ENCODE data around the gene SYT2. TPM values are rescaled to one million over a fixed set of nuclear protein-coding genes. Genes with fewer than 3 reads are reported as not detected.
"Not testable (repeated sequence)": the region's sequence is repeated elsewhere in the genome, so short reads cannot be mapped to it uniquely, and the experiment has no call there.

The SYT2 gene
- total and polyA plus RNA-seq, 5 donors from 2014 or later = 0.05 TPM; not detected in 3

DNA sequence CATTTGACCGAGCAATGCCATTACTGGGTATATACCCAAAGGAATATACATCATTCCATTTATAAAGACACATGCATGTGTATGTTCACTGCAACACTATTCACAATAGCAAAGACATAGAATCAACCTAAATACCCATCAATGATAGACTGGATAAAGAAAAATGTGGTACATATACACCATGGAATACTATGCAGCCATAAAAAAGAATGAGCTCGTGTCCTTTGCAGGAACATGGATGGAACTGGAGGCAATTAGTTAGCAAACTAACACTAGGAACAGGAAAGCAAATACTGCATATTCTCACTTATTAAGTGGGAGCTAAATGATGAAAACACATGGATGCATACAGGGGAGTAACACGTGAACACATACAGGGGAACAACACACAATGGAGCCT lies 34.5 kb upstream of the SYT2 start:
- ATAC-seq (ENCODE audit: low read depth in 2 of 2); H3K27ac Mint-ChIP-seq; H3K27me3 Mint-ChIP-seq; H3K9me3 Mint-ChIP-seq; H3K27ac ChIP-seq (ENCODE audit: insufficient read depth, low read length, poor library complexity, severe bottlenecking); H3K4me3 Mint-ChIP-seq; H3K4me3 ChIP-seq (ENCODE audit: low read depth, low read length); H3K4me1 ChIP-seq (ENCODE audit: control insufficient read depth, insufficient read depth, low read length, poor library complexity, severe bottlenecking); H3K27me3 ChIP-seq (ENCODE audit: control insufficient read depth, insufficient read depth, low read length); H3K9me3 ChIP-seq (ENCODE audit: control insufficient read depth in 2 of 2, low read length in 2 of 2); H3K4me1 Mint-ChIP-seq; DNase-seq: not testable (repeated sequence)
- H3K36me3 Mint-ChIP-seq = peaks cover 63% of the 10 kb centered on the region
- peaks cover 65% of the 10 kb centered on the region for H3K36me3 ChIP-seq (ENCODE audit: control insufficient read depth, insufficient read depth, low read length)

DNA sequence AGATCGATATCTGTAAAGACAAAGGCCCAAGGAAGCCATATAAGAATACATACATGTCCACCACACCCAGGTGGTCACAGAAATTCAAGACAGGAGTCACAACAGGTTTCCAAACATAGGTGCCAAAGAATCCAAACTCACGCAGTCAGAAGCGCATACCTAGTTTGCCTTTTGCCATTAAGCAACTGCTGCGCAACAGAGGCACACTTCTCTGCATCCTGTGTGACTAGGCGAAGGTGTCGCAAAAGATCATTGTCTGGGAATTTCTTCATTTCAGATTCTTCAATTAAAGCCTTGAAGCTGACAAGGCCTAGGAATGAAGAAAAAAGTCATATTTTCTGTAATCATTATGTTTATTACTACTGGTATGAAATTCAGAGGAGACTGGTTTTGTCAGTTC lies 32.2 kb upstream of the SYT2 start:
- Histone ChIP-seq H3K36me3 (ENCODE audit: control insufficient read depth, insufficient read depth, low read length) (peaks cover 52% of the 10 kb centered on the region), H3K9me3 (ENCODE audit: control insufficient read depth in 2 of 2, low read length in 2 of 2) (no peaks in the 10 kb centered on the region), H3K4me1 (ENCODE audit: control insufficient read depth, insufficient read depth, low read length, poor library complexity, severe bottlenecking) (no peaks in the 10 kb centered on the region), H3K27ac (ENCODE audit: insufficient read depth, low read length, poor library complexity, severe bottlenecking) (no peak overlapping the region), H3K27me3 (ENCODE audit: control insufficient read depth, insufficient read depth, low read length) (no peaks in the 10 kb centered on the region), H3K4me3 (ENCODE audit: low read depth, low read length) (no peak overlapping the region)
- Mint-ChIP-seq H3K27ac (no peak overlapping the region), H3K36me3 (peaks cover 52% of the 10 kb centered on the region), H3K4me1 (peaks cover 0 to 4% (median under 1%) of the 10 kb centered on the region in 4 donors), H3K4me3 (no peak overlapping the region), H3K9me3 (peaks cover 0 to 3% (median 0%) of the 10 kb centered on the region in 7 donors), H3K27me3 (no peaks in the 10 kb centered on the region)
- DNase-seq (no peak), ATAC-seq (ENCODE audit: low read depth in 2 of 2) (no peak)

- H3K27me3 Mint-ChIP-seq = no peaks in the 10 kb centered on the region
- no peak overlapping the region for H3K4me3 ChIP-seq (ENCODE audit: low read depth, low read length)
These were observed 23.0 kb upstream of the SYT2 start for GRCh38 chr1:202733251-202733650.

DNA sequence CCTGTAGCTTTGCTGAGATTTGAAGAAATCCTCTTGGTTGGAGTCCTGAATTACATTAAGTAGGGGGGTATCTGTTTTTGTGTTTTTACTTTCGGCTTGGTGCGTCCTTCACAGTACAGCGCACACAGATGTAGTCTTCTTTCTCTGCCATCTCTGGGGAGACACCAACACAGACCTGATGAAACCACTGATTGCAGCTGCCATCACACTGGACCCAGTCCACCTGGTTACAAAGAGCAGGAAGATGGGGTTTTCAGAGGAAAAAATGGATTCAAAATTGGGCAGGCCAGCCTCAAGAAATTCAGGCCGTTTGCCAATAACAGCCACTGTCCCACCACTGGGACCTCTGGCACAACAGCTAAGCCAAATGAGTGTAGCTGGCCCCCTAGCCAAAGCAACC lies 18.7 kb upstream of the SYT2 start:
- no peak overlapping the region for H3K4me3 Mint-ChIP-seq

More at GRCh38 chr1:202733251-202733650, 23.0 kb upstream of the SYT2 start:
- H3K9me3 Mint-ChIP-seq = no peaks in the 10 kb centered on the region
- ATAC-seq (ENCODE audit: low read depth in 2 of 2) (no peak), DNase-seq (no peak)
- Histone ChIP-seq H3K36me3 (ENCODE audit: control insufficient read depth, insufficient read depth, low read length) (peaks cover 81% of the 10 kb centered on the region), H3K27me3 (ENCODE audit: control insufficient read depth, insufficient read depth, low read length) (no peaks in the 10 kb centered on the region), H3K4me1 (ENCODE audit: control insufficient read depth, insufficient read depth, low read length, poor library complexity, severe bottlenecking) (no peaks in the 10 kb centered on the region), H3K9me3 (ENCODE audit: control insufficient read depth in 2 of 2, low read length in 2 of 2) (no peaks in the 10 kb centered on the region), H3K27ac (ENCODE audit: insufficient read depth, low read length, poor library complexity, severe bottlenecking) (no peak overlapping the region)
- no peak overlapping the region for H3K4me3 Mint-ChIP-seq
- H3K27ac Mint-ChIP-seq = no peak overlapping the region
- peaks cover 67% of the 10 kb centered on the region for H3K36me3 Mint-ChIP-seq
- no peaks in the 10 kb centered on the region for H3K4me1 Mint-ChIP-seq

DNA sequence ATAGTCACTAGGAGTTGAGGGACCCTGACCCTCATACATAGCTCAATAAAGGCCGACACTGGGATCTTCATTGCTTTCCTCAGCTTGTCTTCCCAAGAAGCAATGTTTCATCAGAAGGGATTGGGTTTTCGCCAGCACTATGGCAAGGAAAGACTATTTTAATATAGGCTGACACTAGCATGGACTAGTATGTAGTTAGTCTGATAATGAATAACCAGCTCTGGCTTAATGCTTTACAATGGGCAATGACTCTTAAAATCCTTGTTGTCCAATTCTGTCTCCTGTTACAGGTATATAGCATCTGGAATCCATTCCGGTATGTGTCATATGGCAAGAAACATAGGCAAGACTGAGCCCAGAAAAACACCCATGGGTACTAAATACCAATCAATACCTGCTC lies 15.3 kb upstream of the SYT2 start:
- no peaks in the 10 kb centered on the region for H3K9me3 ChIP-seq (ENCODE audit: control insufficient read depth in 2 of 2, low read length in 2 of 2)
- ATAC-seq (ENCODE audit: low read depth in 2 of 2) = no peak
- peaks cover 37% of the 10 kb centered on the region for H3K36me3 ChIP-seq (ENCODE audit: control insufficient read depth, insufficient read depth, low read length)
- no peak overlapping the region for H3K4me3 ChIP-seq (ENCODE audit: low read depth, low read length)
- Mint-ChIP-seq H3K4me1 (peaks cover 0 to 9% (median 0%) of the 10 kb centered on the region in 4 donors), H3K27ac (no peak overlapping the region), H3K9me3 (no peaks in the 10 kb centered on the region), H3K36me3 (peaks cover 23% of the 10 kb centered on the region), H3K4me3 (no peak overlapping the region), H3K27me3 (peaks cover 4% of the 10 kb centered on the region)
- no peak for DNase-seq
- H3K4me1 ChIP-seq (ENCODE audit: control insufficient read depth, insufficient read depth, low read length, poor library complexity, severe bottlenecking) = no peaks in the 10 kb centered on the region
- no peaks in the 10 kb centered on the region for H3K27me3 ChIP-seq (ENCODE audit: control insufficient read depth, insufficient read depth, low read length)
- H3K27ac ChIP-seq (ENCODE audit: insufficient read depth, low read length, poor library complexity, severe bottlenecking) = no peak overlapping the region

More for the DNA sequence above, 18.7 kb upstream of the SYT2 start:
- no peaks in the 10 kb centered on the region for H3K27me3 ChIP-seq (ENCODE audit: control insufficient read depth, insufficient read depth, low read length)
- no peak overlapping the region for H3K27ac ChIP-seq (ENCODE audit: insufficient read depth, low read length, poor library complexity, severe bottlenecking)
- H3K36me3 ChIP-seq (ENCODE audit: control insufficient read depth, insufficient read depth, low read length) = peaks cover 71% of the 10 kb centered on the region
- no peak overlapping the region for H3K4me3 ChIP-seq (ENCODE audit: low read depth, low read length)
- Mint-ChIP-seq H3K27me3 (no peaks in the 10 kb centered on the region), H3K4me1 (peaks cover 0 to 5% (median 0%) of the 10 kb centered on the region in 4 donors), H3K27ac (peak overlapping the region in 1 of 3 donors; percentile 79), H3K36me3 (peaks cover 54% of the 10 kb centered on the region), H3K9me3 (no peaks in the 10 kb centered on the region)
- no peak for DNase-seq
- no peak for ATAC-seq (ENCODE audit: low read depth in 2 of 2)
- no peaks in the 10 kb centered on the region for H3K4me1 ChIP-seq (ENCODE audit: control insufficient read depth, insufficient read depth, low read length, poor library complexity, severe bottlenecking)
- no peaks in the 10 kb centered on the region for H3K9me3 ChIP-seq (ENCODE audit: control insufficient read depth in 2 of 2, low read length in 2 of 2)

GRCh38 chr1:202723708-202724107 lies 13.5 kb upstream of the SYT2 start:
- H3K36me3 Mint-ChIP-seq = peaks cover 9% of the 10 kb centered on the region
- peaks cover 10% of the 10 kb centered on the region for H3K27me3 Mint-ChIP-seq
- Histone ChIP-seq H3K9me3 (ENCODE audit: control insufficient read depth in 2 of 2, low read length in 2 of 2) (no peaks in the 10 kb centered on the region), H3K4me3 (ENCODE audit: low read depth, low read length) (no peak overlapping the region), H3K36me3 (ENCODE audit: control insufficient read depth, insufficient read depth, low read length) (peaks cover 18% of the 10 kb centered on the region), H3K27ac (ENCODE audit: insufficient read depth, low read length, poor library complexity, severe bottlenecking) (no peak overlapping the region), H3K27me3 (ENCODE audit: control insufficient read depth, insufficient read depth, low read length) (no peaks in the 10 kb centered on the region), H3K4me1 (ENCODE audit: control insufficient read depth, insufficient read depth, low read length, poor library complexity, severe bottlenecking) (peaks cover 3% of the 10 kb centered on the region)
- H3K9me3 Mint-ChIP-seq = no peaks in the 10 kb centered on the region
- no peak overlapping the region for H3K4me3 Mint-ChIP-seq
- DNase-seq (no peak), ATAC-seq (ENCODE audit: low read depth in 2 of 2) (no peak)
- H3K27ac Mint-ChIP-seq = peak overlapping the region in 1 of 3 donors; percentile 7
- peaks cover 2 to 9% (median 6%) of the 10 kb centered on the region in 4 donors for H3K4me1 Mint-ChIP-seq

DNA sequence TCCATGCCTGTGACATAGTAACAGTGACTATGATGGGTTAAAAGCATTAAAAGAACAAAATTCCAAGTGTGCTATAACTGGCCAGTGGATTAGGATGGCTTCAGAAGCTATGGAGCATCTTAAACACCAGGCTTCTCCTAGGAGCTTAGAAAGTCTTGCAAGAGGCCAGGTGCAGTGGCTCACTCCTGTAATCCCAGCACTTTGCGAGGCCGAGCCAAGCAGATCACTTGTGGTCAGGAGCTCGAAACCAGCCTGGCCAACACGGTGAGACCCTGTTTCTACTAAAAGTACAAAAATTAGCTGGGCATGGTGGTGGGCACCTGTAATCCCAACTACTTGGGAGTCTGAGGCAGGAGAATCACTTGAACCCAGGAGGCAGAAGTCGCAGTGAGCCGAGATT lies 12.8 kb upstream of the SYT2 start:
- H3K9me3 Mint-ChIP-seq; H3K27ac Mint-ChIP-seq; H3K4me3 ChIP-seq (ENCODE audit: low read depth, low read length); H3K36me3 Mint-ChIP-seq; H3K4me3 Mint-ChIP-seq; H3K4me1 ChIP-seq (ENCODE audit: control insufficient read depth, insufficient read depth, low read length, poor library complexity, severe bottlenecking); H3K27ac ChIP-seq (ENCODE audit: insufficient read depth, low read length, poor library complexity, severe bottlenecking); H3K27me3 ChIP-seq (ENCODE audit: control insufficient read depth, insufficient read depth, low read length); DNase-seq; H3K9me3 ChIP-seq (ENCODE audit: control insufficient read depth in 2 of 2, low read length in 2 of 2); H3K4me1 Mint-ChIP-seq; ATAC-seq (ENCODE audit: low read depth in 2 of 2): not testable (repeated sequence)
- peaks cover 13% of the 10 kb centered on the region for H3K36me3 ChIP-seq (ENCODE audit: control insufficient read depth, insufficient read depth, low read length)
- H3K27me3 Mint-ChIP-seq = peaks cover 10% of the 10 kb centered on the region

- H3K27me3 ChIP-seq (ENCODE audit: control insufficient read depth, insufficient read depth, low read length) = peaks cover 11% of the 10 kb centered on the region
- Mint-ChIP-seq H3K4me1 (peaks cover 0 to 6% (median 4%) of the 10 kb centered on the region in 4 donors), H3K9me3 (peaks cover 0 to 2% (median 0%) of the 10 kb centered on the region in 7 donors), H3K36me3 (no peaks in the 10 kb centered on the region), H3K27me3 (peaks cover 30% of the 10 kb centered on the region), H3K27ac (no peak overlapping the region), H3K4me3 (no peak overlapping the region)
- no peak overlapping the region for H3K27ac ChIP-seq (ENCODE audit: insufficient read depth, low read length, poor library complexity, severe bottlenecking)
- H3K36me3 ChIP-seq (ENCODE audit: control insufficient read depth, insufficient read depth, low read length) = no peaks in the 10 kb centered on the region
- H3K9me3 ChIP-seq (ENCODE audit: control insufficient read depth in 2 of 2, low read length in 2 of 2) = no peaks in the 10 kb centered on the region
- ATAC-seq (ENCODE audit: low read depth in 2 of 2) = no peak
- H3K4me3 ChIP-seq (ENCODE audit: low read depth, low read length) = no peak overlapping the region
- peaks cover 3% of the 10 kb centered on the region for H3K4me1 ChIP-seq (ENCODE audit: control insufficient read depth, insufficient read depth, low read length, poor library complexity, severe bottlenecking)
- no peak for DNase-seq
These were observed 6.4 kb upstream of the SYT2 start for GRCh38 chr1:202716654-202717053.

Measured in CD4-positive, CD25-positive, alpha-beta regulatory T cell (primary cell).